Measurements from ENCODE around the gene ZNF653.

The ZNF653 gene

DNA sequence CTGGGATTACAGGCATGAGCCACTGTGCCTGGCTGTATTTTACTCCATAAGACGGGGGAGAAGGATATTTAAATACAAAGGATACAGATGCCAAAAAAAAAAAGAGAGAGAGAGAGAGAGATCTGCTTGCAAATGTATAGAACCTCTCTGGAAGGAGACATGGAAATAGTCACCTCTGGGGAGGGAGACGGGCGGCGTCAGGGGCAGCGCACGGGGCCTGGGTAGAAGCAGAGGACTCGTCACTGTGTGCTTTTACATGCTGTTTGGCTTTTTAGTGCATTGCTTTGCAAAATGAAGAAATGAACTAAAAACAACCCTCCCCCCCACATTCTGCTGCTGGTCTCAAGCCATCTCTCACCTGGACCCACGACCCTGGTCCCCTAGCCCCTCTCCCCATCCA, 4.8 kb upstream of the ZNF653 start:
- no peak overlapping the region for H3K23ac ChIP-seq (ENCODE audit: low read length in 2 of 2)
- no peak overlapping the region for H2BK12ac ChIP-seq (ENCODE audit: low read length in 2 of 2)
- 86% methylated on average over 3 of the region's 8 CpGs for WGBS
- no peak overlapping the region for H3K27ac ChIP-seq (ENCODE audit: low read length, poor library complexity, severe bottlenecking)
- no peak overlapping the region for H4K91ac ChIP-seq (ENCODE audit: low read length)
- no peaks in the 10 kb centered on the region for H3K27me3 ChIP-seq (ENCODE audit: control insufficient read depth in 1 of 2, insufficient read depth in 1 of 2, low read length in 2 of 2)
- no peak overlapping the region for H3K18ac ChIP-seq (ENCODE audit: low read depth in 1 of 2, low read length in 2 of 2)
- H3K9me3 ChIP-seq (ENCODE audit: control insufficient read depth, low read length) = no peaks in the 10 kb centered on the region
- peaks cover 5% of the 10 kb centered on the region for H3K4me1 ChIP-seq (ENCODE audit: control insufficient read depth, insufficient read depth, low read depth, low read length)
- H2BK5ac ChIP-seq (ENCODE audit: low read depth, low read length, poor library complexity, severe bottlenecking) = no peak overlapping the region
- H2AFZ ChIP-seq (ENCODE audit: low read depth, low read length) = no peak overlapping the region
- H3K14ac ChIP-seq (ENCODE audit: low read length in 2 of 2) = no peak overlapping the region
- H3K4ac ChIP-seq (ENCODE audit: low read depth in 1 of 2, low read length in 2 of 2) = no peak overlapping the region
- peaks cover 11 to 35% of the 10 kb centered on the region in 2 experiments for H3K36me3 ChIP-seq (ENCODE audit: control insufficient read depth in 1 of 2, insufficient read depth in 2 of 2, low read depth in 1 of 2, low read length in 2 of 2)
- H2AK5ac ChIP-seq (ENCODE audit: low read length, severe bottlenecking) = no peak overlapping the region
- no peak overlapping the region for H3K9ac ChIP-seq (ENCODE audit: low read length)
- no peak overlapping the region for H2BK120ac ChIP-seq (ENCODE audit: low read depth, low read length)
- no peak for DNase-seq
- H3K4me2 ChIP-seq (ENCODE audit: low read length, poor library complexity, severe bottlenecking) = no peak overlapping the region
- H2BK15ac ChIP-seq (ENCODE audit: low read depth, poor library complexity, severe bottlenecking) = no peak overlapping the region
- H3K4me3 ChIP-seq (ENCODE audit: insufficient read depth in 1 of 2, low read depth in 1 of 2, low read length in 2 of 2) = no peak overlapping the region
- H4K8ac ChIP-seq (ENCODE audit: low read length) = no peak overlapping the region
- peaks cover 2% of the 10 kb centered on the region for H3K79me1 ChIP-seq (replicated peaks; ENCODE audit: low read length, poor library complexity, severe bottlenecking)

DNA sequence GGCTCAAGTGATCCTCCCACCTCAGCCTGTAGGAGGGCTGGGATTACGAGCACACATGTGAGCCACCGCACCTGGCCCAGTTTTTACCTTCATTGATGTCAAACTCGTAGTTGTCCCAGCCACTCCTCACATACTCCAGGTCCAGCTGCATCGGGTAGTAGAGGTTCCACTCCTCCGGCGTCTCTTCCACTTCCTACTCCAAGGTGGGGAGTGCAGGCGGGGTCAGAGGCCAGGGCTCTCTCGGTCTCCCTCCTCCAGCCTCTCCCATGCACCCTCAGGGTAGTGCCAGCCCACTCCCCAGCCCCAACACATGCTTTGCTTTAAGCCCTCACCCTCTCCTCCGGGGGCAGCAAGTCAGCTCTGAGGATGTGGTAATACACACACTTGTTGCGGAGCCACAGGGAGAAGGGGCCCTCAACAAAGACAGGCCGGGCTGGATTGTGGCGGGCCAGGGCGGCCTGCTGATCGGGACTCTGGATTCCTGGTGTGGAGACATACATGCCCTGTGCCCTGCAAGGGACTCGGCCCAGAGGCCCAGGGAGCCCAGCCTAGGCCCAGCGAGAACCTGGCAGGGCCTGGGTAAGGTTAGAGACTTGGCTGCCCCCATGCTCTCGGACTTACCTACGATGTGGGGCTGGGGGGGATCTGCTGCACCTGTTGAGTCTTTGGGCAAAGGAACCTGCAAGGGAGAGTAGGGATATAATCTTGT, 1.9 kb upstream of the ZNF653 start:
- Histone ChIP-seq H4K91ac (ENCODE audit: low read length) (no peak overlapping the region), H3K9me3 (ENCODE audit: control insufficient read depth, low read length) (no peaks in the 10 kb centered on the region), H3K27me3 (ENCODE audit: control insufficient read depth in 1 of 2, insufficient read depth in 1 of 2, low read length in 2 of 2) (no peaks in the 10 kb centered on the region), H2AFZ (ENCODE audit: low read depth, low read length) (no peak overlapping the region), H3K4me1 (ENCODE audit: control insufficient read depth, insufficient read depth, low read depth, low read length) (peaks cover 9% of the 10 kb centered on the region), H2BK12ac (ENCODE audit: low read length in 2 of 2) (no peak overlapping the region), H4K8ac (ENCODE audit: low read length) (no peak overlapping the region), H2BK5ac (ENCODE audit: low read depth, low read length, poor library complexity, severe bottlenecking) (no peak overlapping the region), H3K4me2 (ENCODE audit: low read length, poor library complexity, severe bottlenecking) (no peak overlapping the region), H2BK120ac (ENCODE audit: low read depth, low read length) (no peak overlapping the region), H3K14ac (ENCODE audit: low read length in 2 of 2) (no peak overlapping the region), H3K4ac (ENCODE audit: low read depth in 1 of 2, low read length in 2 of 2) (no peak overlapping the region), H3K27ac (ENCODE audit: low read length, poor library complexity, severe bottlenecking) (no peak overlapping the region), H3K4me3 (ENCODE audit: insufficient read depth in 1 of 2, low read depth in 1 of 2, low read length in 2 of 2) (no peak overlapping the region), H3K36me3 (ENCODE audit: control insufficient read depth in 1 of 2, insufficient read depth in 2 of 2, low read depth in 1 of 2, low read length in 2 of 2) (peaks cover 6 to 20% of the 10 kb centered on the region in 2 experiments), H3K23ac (ENCODE audit: low read length in 2 of 2) (no peak overlapping the region), H3K79me1 (replicated peaks; ENCODE audit: low read length, poor library complexity, severe bottlenecking) (peaks cover 13% of the 10 kb centered on the region), H3K18ac (ENCODE audit: low read depth in 1 of 2, low read length in 2 of 2) (no peak overlapping the region), H3K9ac (ENCODE audit: low read length) (no peak overlapping the region), H2AK5ac (ENCODE audit: low read length, severe bottlenecking) (no peak overlapping the region), H2BK15ac (ENCODE audit: low read depth, poor library complexity, severe bottlenecking) (no peak overlapping the region)
- 96% methylated on average over 16 of the region's 18 CpGs for whole genome bisulfite sequencing
- no peak for DNase-seq

DNA sequence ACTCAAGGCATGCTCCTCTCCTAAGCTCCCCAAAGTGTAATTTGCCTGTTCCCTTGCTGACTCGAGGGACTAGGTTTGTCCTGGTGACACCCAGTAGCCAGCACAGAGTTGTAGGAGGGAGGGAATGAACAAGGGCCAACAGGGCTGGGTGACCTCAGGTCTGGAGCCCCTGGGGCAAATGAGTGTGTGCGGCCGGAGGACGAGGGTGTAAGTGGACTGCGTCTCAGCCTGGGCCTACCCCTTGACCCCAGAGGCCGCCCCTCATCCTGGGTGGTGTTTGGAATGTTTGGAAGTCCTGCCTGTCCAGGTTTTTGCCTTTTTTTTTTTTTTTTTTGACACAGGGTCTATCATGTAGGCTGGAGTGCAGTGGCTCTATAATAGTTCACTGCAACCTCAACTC, 1.3 kb upstream of the ZNF653 start:
- H2BK12ac ChIP-seq (ENCODE audit: low read length in 2 of 2) = no peak overlapping the region
- peaks cover 13% of the 10 kb centered on the region for H3K79me1 ChIP-seq (replicated peaks; ENCODE audit: low read length, poor library complexity, severe bottlenecking)
- WGBS = 88% methylated on average over 2 of the region's 6 CpGs

DNA sequence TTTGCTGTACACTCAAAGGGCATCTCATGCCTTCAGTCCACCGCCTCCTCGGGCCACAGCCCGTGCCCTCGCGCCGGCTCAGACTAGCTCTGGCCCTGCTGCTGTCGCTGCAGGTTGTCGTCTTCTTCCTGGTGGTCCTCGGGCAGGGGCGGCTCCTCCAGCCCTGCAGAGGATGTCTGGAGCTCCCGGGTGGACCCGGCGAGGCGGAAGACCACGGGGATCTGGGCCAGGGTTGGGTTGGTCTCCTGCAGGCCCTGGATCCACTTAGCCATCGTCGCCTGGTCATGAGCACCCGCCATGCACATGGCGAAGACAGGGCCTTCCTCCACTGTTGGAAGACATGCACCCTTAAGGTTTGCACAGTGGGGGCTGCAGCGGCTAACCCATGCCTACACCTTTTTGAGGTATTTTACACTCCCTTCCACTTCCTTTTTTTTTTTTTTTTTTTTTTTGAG, 489 bp upstream of the ZNF653 start:
- 80% methylated on average over 20 of the region's 20 CpGs for WGBS
- peak overlapping the region in 1 of 2 experiments; percentile 11 for H3K14ac ChIP-seq (ENCODE audit: low read length in 2 of 2)
- no peak overlapping the region for H2BK120ac ChIP-seq (ENCODE audit: low read depth, low read length)
- H3K9ac ChIP-seq (ENCODE audit: low read length) = peak overlapping the region; percentile 92
- H3K9me3 ChIP-seq (ENCODE audit: control insufficient read depth, low read length) = no peaks in the 10 kb centered on the region
- no peak overlapping the region for H4K91ac ChIP-seq (ENCODE audit: low read length)
- H3K79me1 ChIP-seq (replicated peaks; ENCODE audit: low read length, poor library complexity, severe bottlenecking) = peaks cover 17% of the 10 kb centered on the region
- no peaks in the 10 kb centered on the region for H3K27me3 ChIP-seq (ENCODE audit: control insufficient read depth in 1 of 2, insufficient read depth in 1 of 2, low read length in 2 of 2)
- H3K4me3 ChIP-seq (ENCODE audit: insufficient read depth in 1 of 2, low read depth in 1 of 2, low read length in 2 of 2) = peak overlapping the region in 1 of 2 experiments; percentile 78
- no peak overlapping the region for H2BK15ac ChIP-seq (ENCODE audit: low read depth, poor library complexity, severe bottlenecking)
- H3K18ac ChIP-seq (ENCODE audit: low read depth in 1 of 2, low read length in 2 of 2) = peak overlapping the region in 1 of 2 experiments; percentile 54
- H3K23ac ChIP-seq (ENCODE audit: low read length in 2 of 2) = no peak overlapping the region
- H3K4me2 ChIP-seq (ENCODE audit: low read length, poor library complexity, severe bottlenecking) = peak overlapping the region; percentile 50
- peak overlapping the region; percentile 68 for H2AFZ ChIP-seq (ENCODE audit: low read depth, low read length)
- no peak overlapping the region for H2BK12ac ChIP-seq (ENCODE audit: low read length in 2 of 2)
- no peak overlapping the region for H2BK5ac ChIP-seq (ENCODE audit: low read depth, low read length, poor library complexity, severe bottlenecking)
- peaks cover 2 to 20% of the 10 kb centered on the region in 2 experiments for H3K36me3 ChIP-seq (ENCODE audit: control insufficient read depth in 1 of 2, insufficient read depth in 2 of 2, low read depth in 1 of 2, low read length in 2 of 2)
- no peak overlapping the region for H2AK5ac ChIP-seq (ENCODE audit: low read length, severe bottlenecking)
- H3K4ac ChIP-seq (ENCODE audit: low read depth in 1 of 2, low read length in 2 of 2) = peak overlapping the region in 1 of 2 experiments; percentile 71
- peak overlapping the region; percentile 94 for H4K8ac ChIP-seq (ENCODE audit: low read length)
- peaks cover 9% of the 10 kb centered on the region for H3K4me1 ChIP-seq (ENCODE audit: control insufficient read depth, insufficient read depth, low read depth, low read length)
- H3K27ac ChIP-seq (ENCODE audit: low read length, poor library complexity, severe bottlenecking) = no peak overlapping the region
- no peak for DNase-seq

More for the DNA sequence above, 1.3 kb upstream of the ZNF653 start:
- Histone ChIP-seq H3K36me3 (ENCODE audit: control insufficient read depth in 1 of 2, insufficient read depth in 2 of 2, low read depth in 1 of 2, low read length in 2 of 2) (peaks cover 6 to 18% of the 10 kb centered on the region in 2 experiments), H4K91ac (ENCODE audit: low read length) (no peak overlapping the region), H2BK5ac (ENCODE audit: low read depth, low read length, poor library complexity, severe bottlenecking) (no peak overlapping the region), H3K9me3 (ENCODE audit: control insufficient read depth, low read length) (no peaks in the 10 kb centered on the region), H3K27me3 (ENCODE audit: control insufficient read depth in 1 of 2, insufficient read depth in 1 of 2, low read length in 2 of 2) (no peaks in the 10 kb centered on the region), H2BK120ac (ENCODE audit: low read depth, low read length) (no peak overlapping the region), H3K27ac (ENCODE audit: low read length, poor library complexity, severe bottlenecking) (no peak overlapping the region), H3K4me3 (ENCODE audit: insufficient read depth in 1 of 2, low read depth in 1 of 2, low read length in 2 of 2) (no peak overlapping the region), H2BK15ac (ENCODE audit: low read depth, poor library complexity, severe bottlenecking) (no peak overlapping the region), H2AK5ac (ENCODE audit: low read length, severe bottlenecking) (no peak overlapping the region), H3K4me1 (ENCODE audit: control insufficient read depth, insufficient read depth, low read depth, low read length) (peaks cover 9% of the 10 kb centered on the region), H4K8ac (ENCODE audit: low read length) (no peak overlapping the region), H3K14ac (ENCODE audit: low read length in 2 of 2) (no peak overlapping the region), H3K4me2 (ENCODE audit: low read length, poor library complexity, severe bottlenecking) (no peak overlapping the region), H3K18ac (ENCODE audit: low read depth in 1 of 2, low read length in 2 of 2) (no peak overlapping the region), H3K23ac (ENCODE audit: low read length in 2 of 2) (no peak overlapping the region), H2AFZ (ENCODE audit: low read depth, low read length) (no peak overlapping the region), H3K4ac (ENCODE audit: low read depth in 1 of 2, low read length in 2 of 2) (no peak overlapping the region), H3K9ac (ENCODE audit: low read length) (no peak overlapping the region)
- no peak for DNase-seq
